C4-2B (cell line): ENCODE measurements around the gene RNASEH2A.

Experiments
- ZFX ChIP-seq: fragments of 450-650 bp; IDR thresholded peaks from 2 replicates; pipeline ENCODE4 v1.6.1; 2017
- TF ChIP-seq, protein P1 (sequence below): fragments of 450-650 bp; conservative IDR thresholded peaks from 2 replicates; pipeline ENCODE4 v1.5.1; 2017; ENCODE audit warnings: mild to moderate bottlenecking

DNA sequence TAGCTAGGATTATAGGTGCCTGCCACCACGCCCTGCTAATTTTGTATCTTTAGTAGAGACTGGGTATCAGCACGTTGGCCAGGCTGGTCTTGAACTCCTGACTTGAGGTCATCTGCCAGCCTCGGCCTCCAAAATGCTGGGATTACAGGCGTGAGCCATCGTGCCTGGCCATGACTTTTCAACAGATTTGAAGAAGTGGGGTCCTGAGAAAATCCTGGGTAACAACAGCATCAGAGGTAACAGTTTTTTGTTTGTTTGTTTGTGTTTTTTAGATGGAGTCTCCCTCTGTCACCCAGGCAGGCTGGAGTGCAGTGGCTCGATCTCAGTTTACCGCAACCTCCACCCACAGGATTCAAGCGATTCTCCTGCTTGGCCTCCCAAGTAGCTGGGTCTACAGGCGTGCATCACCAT, 11.4 kb upstream of the RNASEH2A start:
- TF ChIP-seq, protein P1, sequence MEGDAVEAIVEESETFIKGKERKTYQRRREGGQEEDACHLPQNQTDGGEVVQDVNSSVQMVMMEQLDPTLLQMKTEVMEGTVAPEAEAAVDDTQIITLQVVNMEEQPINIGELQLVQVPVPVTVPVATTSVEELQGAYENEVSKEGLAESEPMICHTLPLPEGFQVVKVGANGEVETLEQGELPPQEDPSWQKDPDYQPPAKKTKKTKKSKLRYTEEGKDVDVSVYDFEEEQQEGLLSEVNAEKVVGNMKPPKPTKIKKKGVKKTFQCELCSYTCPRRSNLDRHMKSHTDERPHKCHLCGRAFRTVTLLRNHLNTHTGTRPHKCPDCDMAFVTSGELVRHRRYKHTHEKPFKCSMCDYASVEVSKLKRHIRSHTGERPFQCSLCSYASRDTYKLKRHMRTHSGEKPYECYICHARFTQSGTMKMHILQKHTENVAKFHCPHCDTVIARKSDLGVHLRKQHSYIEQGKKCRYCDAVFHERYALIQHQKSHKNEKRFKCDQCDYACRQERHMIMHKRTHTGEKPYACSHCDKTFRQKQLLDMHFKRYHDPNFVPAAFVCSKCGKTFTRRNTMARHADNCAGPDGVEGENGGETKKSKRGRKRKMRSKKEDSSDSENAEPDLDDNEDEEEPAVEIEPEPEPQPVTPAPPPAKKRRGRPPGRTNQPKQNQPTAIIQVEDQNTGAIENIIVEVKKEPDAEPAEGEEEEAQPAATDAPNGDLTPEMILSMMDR = no peak
- no peak for TF ChIP-seq ZFX
